ENCODE measurements around the gene ZFAND2B.
A peak's percentile ranks its signal among the peaks of the same experiment; 100 is the strongest.
"Not testable (repeated sequence)": the region's sequence is repeated elsewhere in the genome, so short reads cannot be mapped to it uniquely, and the experiment has no call there.

The ZFAND2B gene

DNA sequence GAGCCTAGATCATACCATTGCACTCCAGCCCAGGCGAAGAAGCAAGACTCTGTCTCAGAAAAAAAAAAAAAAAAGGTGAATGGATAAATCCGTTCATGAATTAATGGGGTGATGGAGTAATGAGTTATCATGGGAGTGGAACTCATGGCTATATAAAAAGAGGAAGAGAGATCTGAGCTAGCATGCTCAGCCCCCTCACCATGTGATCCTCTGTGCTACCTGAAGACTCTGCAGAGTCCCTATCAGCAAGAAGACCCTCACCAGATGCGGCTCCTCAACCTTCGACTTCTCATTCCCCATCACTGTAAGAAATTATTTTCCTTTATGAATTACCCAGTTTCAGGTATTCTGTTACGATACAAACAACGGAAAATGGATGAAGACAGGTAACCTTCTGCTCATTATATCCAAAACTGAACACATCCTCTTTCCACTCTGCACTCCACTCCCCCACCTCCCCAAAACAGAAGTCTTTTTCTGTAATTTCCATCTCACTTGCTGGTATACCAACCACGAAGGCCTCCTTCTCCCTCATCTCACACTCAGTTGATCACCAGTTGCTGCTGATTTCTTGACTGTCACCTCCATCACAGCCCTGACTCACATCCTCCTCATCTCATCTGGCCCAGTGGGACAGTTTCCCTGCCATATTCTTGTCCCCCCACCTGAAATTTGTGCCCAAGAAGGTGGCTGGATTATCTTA, 19.7 kb upstream of the ZFAND2B start:
- TF ChIP-seq CTCF (IDR thresholded peaks at IDR 0.05; ENCODE audit: borderline replicate concordance, control extremely low read depth, extremely low read depth, insufficient read depth, missing control alignments) = no peak
- DNase-seq (ENCODE audit: low spot score) = peak; percentile 37
- in situ Hi-C loops (cut with MboI; ENCODE audit: low sequenced_read_pairs, unreplicated experiment) = no loop called here

DNA sequence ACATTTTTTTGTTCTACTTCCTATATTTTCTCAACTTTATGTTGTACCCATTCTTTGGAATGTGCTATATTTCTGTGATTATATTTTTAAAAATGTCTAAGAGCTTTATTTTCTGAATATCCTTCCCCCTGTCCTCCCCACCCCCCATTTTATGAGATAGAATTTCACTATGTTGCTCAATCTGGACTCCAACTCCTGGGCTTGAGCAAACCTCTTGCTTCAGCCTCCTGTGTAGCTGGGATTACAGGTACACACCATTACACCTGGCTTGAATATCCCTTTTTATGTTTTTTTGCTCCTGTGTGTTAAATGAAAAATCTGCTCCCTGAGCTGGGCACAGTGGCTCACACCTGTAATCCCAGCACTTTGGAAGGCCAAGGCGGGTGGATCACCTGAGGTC, 9.2 kb upstream of the ZFAND2B start:
- DNase-seq (ENCODE audit: low spot score) = no peak
- TF ChIP-seq CTCF (IDR thresholded peaks at IDR 0.05; ENCODE audit: borderline replicate concordance, control extremely low read depth, extremely low read depth, insufficient read depth, missing control alignments) = no peak
- in situ Hi-C loops (cut with MboI; ENCODE audit: low sequenced_read_pairs, unreplicated experiment) = no loop called here

GRCh38 chr2:219198974-219199373, 7.6 kb upstream of the ZFAND2B start:
- in situ Hi-C loops (cut with MboI; ENCODE audit: low sequenced_read_pairs, unreplicated experiment) = no loop called here
- no peak for TF ChIP-seq CTCF (IDR thresholded peaks at IDR 0.05; ENCODE audit: borderline replicate concordance, control extremely low read depth, extremely low read depth, insufficient read depth, missing control alignments)
- DNase-seq (ENCODE audit: low spot score) = no peak

- DNase-seq (ENCODE audit: low spot score) = no peak
- in situ Hi-C loops (cut with MboI; ENCODE audit: low sequenced_read_pairs, unreplicated experiment) = no loop called here
- TF ChIP-seq CTCF (IDR thresholded peaks at IDR 0.05; ENCODE audit: borderline replicate concordance, control extremely low read depth, extremely low read depth, insufficient read depth, missing control alignments) = no peak
Observed at GRCh38 chr2:219199470-219200211, 6.9 kb upstream of the ZFAND2B start.

GRCh38 chr2:219200502-219201326, 5.9 kb upstream of the ZFAND2B start:
- in situ Hi-C loops (cut with MboI; ENCODE audit: low sequenced_read_pairs, unreplicated experiment); DNase-seq (ENCODE audit: low spot score): not testable (repeated sequence)

GRCh38 chr2:219201331-219201730, 5.3 kb upstream of the ZFAND2B start:
- in situ Hi-C loops (cut with MboI; ENCODE audit: low sequenced_read_pairs, unreplicated experiment) = not testable (repeated sequence)

GRCh38 chr2:219204425-219205164, 2.0 kb upstream of the ZFAND2B start:
- in situ Hi-C loops (cut with MboI; ENCODE audit: low sequenced_read_pairs, unreplicated experiment) = no loop called here
- no peak for TF ChIP-seq CTCF (IDR thresholded peaks at IDR 0.05; ENCODE audit: borderline replicate concordance, control extremely low read depth, extremely low read depth, insufficient read depth, missing control alignments)
- no peak for DNase-seq (ENCODE audit: low spot score)

More at GRCh38 chr2:219201331-219201730, 5.3 kb upstream of the ZFAND2B start:
- DNase-seq (ENCODE audit: low spot score) = not testable (repeated sequence)

Measured in GM13976 (cell line).